Esophagus mucosa (tissue), 1 donor: ENCODE measurements around the gene TNMD. TPM values are rescaled to one million over a fixed set of nuclear protein-coding genes. Genes with fewer than 3 reads are reported as not detected.
A peak's percentile ranks its signal among the peaks of the same experiment; 100 is the strongest.
"Not testable (repeated sequence)": the region's sequence is repeated elsewhere in the genome, so short reads cannot be mapped to it uniquely, and the experiment has no call there.

Source experiments
- ATAC-seq: fragments of 200-7000 bp; cut with Tn5 transposase; one replicate; pipeline ENCODE4 v1.9.1; 2020
- total RNA-seq: library from RNA; stranded (reverse); gene quantifications from one replicate; pipeline ENCODE4 v1.2.4, GENCODE V29; 2023
- donor health status: DM: yes; HTN: yes; CAD: no.

The TNMD gene
- not detected for total RNA-seq

DNA sequence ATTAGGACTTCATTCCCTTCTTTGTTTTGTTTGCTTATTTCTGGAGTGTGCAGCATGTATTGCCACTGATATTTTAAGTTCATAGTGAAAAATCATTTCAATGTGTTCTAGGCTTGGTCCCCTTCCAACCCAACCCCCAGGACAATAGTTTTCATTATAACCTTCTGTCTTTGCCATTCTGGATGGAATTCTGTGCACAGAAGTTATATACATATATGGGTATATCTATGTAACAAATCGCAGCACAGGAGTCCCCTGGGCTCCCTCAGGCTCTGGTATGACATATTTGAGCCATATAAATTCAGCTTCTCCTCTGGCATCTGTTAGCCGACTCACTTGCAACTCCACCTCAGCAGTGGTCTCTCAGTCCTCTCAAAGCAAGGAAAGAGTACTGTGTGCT lies at the start of gene TNMD:
Gene TNMD (plus strand): TSS at position 326 of the 400 bp plus-strand sequence. CDS start 83 bp downstream, outside the sequence.
- ATAC-seq = no peak

DNA sequence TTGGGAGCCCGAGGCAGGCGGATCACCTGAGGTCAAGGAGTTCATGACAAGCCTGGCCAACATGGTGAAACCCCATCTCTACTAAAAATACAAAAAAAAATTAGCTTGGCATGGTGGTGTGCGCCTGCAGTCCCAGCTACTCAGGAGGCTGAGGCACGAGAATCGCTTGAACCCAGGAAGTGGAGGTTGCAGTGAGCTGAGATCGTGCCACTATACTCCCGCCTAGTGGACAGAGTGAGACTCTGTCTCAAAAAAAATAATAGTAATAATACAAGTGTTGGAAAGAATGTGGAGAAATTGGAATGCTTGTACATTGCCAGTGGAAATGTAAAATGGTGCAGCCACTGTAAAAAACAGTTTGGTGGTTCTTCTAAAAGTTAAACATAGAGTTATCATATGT lies 19.2 kb upstream of the TNMD start:
- not testable (repeated sequence) for ATAC-seq

DNA sequence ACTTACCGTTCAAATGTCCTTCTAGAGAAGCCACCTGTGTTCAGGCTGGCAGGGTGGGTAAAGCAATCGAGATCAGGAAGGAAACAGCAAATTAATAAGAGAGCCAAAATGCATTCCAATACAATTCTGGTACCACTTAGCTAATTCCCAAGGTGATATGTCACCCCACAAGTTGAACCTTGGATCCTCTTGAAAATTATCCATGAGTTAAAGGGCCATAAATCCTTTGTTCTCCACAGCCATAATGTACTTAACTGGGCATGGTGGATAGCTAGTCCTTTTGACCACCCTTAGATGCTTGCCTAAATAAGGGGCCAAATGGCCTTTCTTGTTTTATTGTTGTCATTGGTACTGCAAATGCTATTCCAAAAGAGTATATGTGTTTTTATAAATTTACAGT lies 2.0 kb downstream of the TNMD start:
- no peak for ATAC-seq

DNA sequence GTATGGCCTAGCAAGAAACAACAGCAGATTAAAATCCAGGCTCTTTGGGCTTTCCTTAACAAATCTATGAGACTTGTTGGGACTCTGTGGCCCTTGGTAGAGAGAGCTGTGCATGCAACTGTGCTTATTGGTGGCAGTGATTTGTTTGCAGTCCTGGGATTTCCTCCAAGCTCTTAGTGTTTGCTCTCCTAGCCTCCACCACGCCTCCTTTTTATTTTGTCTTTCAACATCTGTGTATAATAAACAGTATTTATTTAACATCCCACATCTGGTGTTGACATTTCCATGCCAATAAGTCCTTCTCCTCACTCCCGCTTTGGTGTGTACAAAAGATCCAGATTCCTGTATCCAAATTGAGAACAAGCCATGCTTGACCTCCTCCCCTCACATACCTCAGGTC lies 3.1 kb downstream of the TNMD start:
- ATAC-seq = no peak

DNA sequence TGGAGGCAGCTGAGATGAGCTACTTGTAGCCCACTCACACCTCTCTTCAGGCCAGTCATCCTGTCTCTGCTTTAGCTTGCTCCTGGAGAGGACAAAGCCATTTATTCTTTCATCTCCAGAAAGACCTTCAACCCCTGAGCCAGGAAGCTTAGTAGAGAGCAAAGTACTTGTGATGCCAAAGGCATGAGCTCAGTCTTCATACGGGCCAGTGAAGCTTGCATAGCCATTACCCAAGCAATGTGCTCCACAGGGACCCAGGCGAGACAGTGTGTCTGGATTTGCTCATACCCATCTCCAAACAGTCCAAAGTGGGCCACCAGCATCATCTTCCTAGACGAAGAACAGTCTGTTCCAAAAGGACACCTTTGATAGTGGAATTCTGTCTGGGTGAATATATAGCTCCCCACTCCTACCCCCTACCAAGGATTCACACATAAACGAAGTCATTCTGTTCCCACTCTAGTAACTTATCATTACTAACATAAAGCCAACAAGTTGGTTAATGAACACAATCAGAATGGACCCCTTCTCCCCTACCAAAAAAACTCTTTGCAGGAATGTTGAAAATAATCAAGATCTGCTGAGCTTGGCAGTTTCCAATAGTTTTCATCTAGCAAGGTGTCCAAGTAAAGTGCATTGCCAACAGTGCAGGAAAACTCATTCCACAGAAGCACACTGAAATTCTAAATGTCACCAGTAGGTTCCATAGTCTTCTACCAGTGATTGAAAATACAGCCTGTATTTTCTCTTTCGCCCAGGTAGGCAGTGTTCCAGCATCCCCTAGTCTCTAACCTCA lies 6.7 kb downstream of the TNMD start:
- ATAC-seq = no peak

DNA sequence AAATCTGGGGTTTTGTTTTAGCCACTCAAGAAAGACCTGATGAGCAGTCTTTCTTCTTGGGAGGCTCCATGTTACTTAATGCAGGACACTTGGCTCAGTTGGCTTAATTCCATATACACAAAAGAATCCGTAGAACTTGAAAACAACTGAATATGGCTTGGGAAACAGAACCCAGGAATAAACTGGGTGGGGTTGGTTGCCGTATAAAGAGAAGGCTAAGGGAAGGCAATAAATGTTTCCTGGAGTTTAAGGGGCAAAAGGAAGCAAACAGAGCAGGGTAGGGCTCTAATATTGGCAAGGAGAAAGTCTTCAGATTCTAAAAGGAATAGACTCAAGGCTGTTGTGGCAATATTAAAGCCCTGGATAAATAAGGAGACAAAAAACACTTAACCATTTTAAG lies 8.4 kb downstream of the TNMD start:
- ATAC-seq = no peak

DNA sequence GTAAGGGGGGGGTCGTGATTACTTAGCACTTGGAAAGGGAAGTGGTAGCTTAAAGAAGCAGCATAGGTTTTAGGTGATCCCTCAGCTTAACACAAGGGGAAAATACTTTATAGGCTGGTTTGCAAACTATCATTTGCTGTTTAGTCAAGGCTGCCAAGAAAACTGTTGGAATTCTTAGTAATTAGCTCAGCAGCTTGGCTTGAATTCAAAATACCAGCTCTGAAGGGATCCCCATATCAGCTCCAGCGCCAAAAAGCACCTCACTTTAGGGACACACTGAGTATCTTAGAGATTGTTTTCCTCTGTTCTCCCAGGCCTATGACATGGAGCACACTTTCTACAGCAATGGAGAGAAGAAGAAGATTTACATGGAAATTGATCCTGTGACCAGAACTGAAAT lies 8.8 kb downstream of the TNMD start:
- ATAC-seq = no peak

DNA sequence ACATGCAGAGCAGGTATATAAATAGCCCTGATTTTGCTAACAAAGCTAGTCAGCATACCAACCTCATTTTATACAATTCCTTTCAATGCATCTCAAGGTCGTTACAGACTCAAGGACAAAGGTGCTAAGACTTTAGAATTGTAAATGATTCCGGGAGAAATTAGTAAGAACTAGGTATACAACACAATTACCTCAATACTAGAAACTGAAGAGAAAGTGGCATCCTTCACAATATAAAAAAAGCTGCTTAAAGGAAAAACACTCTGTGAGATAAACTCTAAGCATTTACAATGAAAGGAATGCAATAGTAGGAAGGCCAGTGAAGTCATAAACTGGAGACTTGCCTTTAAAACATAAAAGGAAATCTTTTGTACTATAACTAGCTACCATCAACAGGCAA lies 11.9 kb downstream of the TNMD start:
- no peak for ATAC-seq

DNA sequence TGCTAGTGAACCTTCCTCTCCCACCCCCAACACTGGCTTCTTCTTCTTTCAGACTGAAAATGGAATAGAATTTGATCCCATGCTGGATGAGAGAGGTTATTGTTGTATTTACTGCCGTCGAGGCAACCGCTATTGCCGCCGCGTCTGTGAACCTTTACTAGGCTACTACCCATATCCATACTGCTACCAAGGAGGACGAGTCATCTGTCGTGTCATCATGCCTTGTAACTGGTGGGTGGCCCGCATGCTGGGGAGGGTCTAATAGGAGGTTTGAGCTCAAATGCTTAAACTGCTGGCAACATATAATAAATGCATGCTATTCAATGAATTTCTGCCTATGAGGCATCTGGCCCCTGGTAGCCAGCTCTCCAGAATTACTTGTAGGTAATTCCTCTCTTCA lies 14.7 kb downstream of the TNMD start:
- ATAC-seq = no peak

DNA sequence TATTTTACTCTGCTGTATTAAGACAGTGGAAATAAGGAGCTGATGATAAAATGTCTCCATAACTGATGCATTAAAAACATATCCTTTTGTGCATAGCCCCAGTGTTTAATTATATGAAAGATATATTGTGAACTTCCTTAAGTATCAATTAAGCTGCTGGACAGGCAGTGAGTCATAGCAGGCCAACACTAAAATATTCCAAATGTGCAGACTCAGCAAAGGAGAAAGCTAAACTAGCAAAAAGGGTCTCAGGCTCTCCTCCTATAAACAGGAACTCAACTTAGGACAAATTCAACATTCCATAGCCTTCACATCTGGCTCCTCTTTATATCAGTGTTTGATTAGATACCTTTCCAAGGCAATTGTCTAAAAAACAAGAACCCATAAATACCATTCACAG lies 15.6 kb downstream of the TNMD start:
- no peak for ATAC-seq

DNA sequence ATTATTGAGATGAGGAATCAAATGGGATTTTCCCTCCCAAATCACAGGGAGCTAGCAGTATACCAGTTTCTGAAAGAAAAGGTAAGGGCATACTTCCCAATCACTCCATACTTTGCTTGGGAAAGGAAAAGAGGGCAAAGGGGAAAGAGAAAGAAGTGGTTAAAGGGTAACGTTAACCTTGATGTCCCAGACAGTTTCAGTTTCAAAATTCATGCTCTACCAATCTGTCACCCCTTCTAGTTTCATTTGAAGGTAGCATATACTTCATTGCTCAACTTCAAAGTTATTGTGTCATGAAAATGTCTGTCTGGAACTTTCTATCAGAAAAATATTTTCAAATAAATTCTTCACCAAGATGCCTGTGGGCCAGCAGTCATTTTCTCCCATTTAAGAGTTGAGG lies 16.0 kb downstream of the TNMD start:
- ATAC-seq = no peak

DNA sequence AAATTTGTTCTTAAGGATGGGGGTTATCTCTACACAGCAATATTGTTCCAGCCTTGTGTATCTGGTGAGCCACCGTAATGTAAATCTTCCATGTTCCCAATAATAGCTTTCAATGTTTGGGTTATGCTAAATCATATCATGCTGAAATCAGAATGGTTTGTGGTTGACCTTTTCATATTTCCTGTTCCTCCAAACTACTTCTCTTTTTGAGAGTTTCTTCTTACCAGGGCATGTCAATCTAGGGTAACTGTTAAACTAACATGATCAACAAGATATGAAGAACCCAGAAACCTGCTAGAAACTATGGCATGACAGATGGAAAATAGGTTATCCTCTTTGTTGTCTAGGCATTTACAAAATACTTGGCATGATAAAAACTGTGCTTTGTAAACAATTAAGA lies 22.0 kb downstream of the TNMD start:
- no peak for ATAC-seq

DNA sequence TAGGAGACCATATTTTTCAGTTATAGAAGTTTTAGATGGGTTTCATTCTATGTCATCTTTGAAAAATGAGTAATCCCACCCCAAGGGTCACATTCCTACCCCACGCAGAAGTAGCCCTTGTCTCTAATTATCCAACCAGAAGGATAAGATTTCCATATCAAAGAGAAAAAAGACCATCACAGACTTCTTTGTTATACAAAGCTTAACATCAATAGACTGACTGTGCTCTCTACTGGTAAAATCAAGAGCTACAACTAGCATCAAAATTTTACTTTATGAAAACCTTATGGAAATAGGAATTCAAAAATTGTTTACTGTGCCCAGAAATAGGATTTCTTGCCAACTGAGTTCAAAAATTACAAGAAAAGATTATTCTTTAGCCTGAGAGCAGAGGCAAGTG lies 24.9 kb downstream of the TNMD start:
- ATAC-seq = no peak

DNA sequence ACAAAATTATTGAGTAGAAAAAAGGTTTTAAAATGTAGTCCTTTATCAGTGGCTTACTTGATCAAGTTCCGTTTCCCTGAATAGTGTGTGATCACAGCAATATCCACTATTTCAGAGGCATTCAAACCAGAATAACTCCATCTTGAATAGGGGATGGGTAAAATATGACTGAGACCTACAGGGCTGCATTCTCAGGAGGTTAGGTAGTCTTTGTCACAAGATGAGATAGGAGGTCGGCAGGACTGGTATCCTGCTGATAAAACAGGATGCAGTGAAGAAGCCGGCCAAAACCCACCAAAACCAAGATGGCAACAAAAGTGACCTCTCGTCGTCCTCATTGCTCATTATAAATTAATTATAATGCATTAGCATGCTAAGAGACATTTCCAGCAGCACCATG lies 27.2 kb downstream of the TNMD start:
- no peak for ATAC-seq

DNA sequence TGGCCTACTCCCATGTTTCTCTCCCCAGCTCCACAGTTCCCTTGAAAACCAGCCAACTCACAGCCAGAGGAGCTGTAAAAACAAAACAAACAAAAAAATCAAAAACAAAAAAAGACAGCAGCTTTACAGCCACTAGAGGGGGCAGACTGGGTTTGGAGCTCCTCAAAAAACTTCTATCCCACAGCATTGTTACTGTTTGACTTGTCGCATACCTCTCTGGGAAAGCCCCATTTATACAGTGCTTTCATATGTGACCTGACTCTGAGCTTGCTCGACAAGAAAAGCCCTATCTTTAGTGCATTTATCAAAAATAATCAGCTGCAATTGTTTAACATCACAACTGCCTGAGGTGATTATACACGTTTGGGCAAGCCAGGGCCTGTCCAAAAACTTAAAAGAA lies 30.3 kb downstream of the TNMD start:
- peak; percentile 55 for ATAC-seq

DNA sequence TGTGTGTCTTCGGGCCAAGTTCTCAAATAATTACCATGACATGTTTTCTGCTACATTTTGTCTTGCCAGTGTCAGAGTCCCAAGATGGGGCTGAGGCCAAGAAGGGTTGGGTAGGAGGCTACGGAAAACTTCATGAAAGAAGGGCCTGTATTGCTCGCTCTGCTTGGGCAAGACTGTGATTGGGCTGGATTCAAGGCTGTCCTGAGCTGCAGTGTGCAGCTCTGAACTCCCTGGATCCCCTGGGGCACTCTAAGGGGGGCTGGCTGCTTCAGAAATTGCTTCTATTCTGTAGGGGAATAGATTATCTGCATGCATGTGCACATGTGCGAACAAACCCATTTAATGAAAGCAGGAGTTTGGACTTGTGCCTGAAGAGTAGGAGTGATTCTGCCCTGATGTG lies 38.3 kb downstream of the TNMD start:
- ATAC-seq = no peak

DNA sequence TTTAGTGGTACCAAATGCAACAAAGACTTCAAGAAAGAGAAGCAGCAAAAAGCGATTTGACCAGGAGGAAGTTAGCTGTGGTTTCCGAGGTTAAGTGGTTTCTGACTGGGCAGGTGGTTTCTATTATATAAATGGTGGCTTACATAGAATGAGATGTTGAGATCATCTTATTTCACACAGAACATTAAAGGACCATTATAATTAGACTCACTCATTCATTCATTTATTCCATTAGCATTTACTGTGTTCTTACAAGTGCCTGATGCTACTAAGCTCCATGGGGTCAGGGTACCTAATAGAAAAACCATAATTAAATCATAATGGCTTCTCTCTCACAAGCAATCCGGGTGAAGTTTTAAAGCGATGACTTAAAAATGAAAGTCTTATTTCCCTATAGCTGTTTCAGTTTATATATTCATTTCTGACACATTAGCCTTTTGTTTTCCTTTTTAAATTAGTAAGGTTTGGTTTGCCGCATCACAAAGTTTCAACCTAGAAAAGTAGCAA lies 41.3 kb downstream of the TNMD start:
- ATAC-seq = no peak

DNA sequence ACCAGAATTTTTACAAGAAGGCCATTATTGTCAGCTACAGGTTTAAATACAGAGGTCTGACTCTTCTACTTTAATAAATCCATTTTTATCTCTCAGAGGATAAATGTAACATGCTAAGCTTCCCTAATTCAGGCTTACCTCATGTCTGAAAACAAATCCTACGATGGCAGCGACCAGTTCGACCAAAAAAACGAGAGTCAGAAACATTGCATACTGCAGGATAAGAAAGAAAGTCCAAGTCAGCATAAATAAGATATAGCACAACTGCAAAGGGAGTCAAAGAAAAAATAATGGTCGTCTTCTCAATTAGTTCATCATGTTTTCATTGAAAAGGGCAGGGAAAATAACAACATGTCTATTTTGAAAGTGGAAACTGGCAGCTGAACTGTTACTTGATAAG lies 50.3 kb downstream of the TNMD start:
- ATAC-seq = no peak

DNA sequence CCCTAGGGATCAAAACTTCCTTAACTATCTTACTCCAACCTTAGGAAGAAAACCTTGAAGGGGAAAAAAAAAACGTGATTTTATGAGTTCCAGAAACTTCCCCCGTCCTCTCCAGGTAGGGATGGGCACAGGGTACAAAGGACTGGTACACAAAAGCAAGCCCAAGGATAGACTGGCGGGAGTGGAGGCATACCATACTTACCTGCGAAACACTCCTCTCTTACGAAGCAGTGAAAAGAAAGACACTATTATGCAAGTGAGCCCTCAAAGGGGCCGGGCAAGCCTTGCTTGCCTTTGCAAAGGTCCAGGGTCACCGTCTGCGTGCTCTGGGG lies 51.2 kb downstream of the TNMD start:
- ATAC-seq = peak; percentile 49

DNA sequence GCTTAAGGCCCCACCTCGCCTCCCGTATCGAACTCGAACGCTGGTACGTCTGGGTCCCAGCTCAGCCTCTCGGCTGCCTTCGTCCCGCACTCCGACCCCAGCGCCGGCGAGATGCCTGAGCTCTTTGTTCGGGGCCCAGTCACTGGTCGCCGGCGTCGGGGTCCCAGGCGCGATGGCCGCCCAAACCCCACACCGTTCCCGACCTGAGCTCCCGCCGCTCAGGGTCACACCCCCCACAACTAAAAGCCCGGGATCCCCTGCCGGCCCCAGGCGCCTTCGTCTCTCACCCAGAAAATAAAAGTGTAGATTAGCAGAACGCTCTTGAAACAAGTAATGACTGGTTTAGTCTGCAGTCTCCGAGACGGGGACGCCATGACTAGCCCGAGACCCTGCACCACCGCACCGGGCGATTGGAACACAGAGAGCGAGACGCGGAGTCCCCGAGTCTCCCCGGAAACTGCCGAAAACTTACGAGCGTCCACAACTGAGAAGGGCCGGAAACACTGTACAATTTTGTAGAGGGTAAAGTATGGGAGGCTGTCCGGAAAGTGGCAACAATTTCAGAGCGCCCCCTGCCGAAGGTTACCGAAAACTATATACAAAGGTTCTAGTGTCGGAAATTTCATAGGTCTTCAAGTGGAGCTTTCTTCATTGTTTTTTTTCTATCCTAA lies 51.7 kb downstream of the TNMD start, which contains the start of gene TSPAN6:
Gene TSPAN6 (minus strand): TSS at position 486 of the 671 bp plus-strand sequence. CDS start 112 bp downstream, at position 374.
- ATAC-seq = peak; percentile 95

DNA sequence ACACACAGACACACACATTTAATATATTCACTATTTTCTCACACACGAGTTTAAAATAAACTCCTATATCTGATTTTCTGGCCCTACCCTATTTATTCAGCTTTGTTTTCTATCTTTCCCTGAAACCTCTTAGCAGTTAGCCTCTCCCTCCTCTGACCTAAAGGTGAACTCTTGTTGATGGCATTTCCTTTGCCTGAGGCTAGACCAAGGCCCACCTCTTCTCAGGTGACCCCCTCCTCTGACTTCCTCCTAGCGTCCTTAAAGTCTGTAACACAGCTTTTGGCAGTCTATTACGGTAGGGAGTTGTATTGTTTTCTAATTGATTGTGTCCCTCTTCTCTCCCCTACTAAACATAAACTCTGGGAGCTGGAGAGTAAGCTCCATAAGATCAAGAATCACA lies 57.6 kb downstream of the TNMD start:
- peak; percentile 34 for ATAC-seq

DNA sequence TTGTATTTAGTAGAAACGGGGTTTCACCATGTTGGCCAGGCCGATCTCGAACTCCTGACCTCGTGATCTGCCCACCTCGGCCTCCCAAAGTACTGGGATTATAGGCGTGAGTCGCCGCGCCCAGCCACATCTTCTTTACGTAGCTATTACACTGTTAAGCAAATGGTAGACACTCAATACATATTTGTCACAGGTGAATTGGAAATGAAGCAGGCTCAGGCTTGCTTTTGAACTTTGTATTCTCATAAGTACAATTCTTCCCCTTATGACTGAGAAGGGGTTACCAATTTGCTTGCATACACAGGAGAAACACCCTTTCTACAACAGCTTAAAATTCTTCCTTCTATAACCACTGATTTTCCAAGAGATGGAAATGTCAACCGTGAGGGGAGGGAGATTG lies 58.5 kb downstream of the TNMD start:
- peak; percentile 78 for ATAC-seq

DNA sequence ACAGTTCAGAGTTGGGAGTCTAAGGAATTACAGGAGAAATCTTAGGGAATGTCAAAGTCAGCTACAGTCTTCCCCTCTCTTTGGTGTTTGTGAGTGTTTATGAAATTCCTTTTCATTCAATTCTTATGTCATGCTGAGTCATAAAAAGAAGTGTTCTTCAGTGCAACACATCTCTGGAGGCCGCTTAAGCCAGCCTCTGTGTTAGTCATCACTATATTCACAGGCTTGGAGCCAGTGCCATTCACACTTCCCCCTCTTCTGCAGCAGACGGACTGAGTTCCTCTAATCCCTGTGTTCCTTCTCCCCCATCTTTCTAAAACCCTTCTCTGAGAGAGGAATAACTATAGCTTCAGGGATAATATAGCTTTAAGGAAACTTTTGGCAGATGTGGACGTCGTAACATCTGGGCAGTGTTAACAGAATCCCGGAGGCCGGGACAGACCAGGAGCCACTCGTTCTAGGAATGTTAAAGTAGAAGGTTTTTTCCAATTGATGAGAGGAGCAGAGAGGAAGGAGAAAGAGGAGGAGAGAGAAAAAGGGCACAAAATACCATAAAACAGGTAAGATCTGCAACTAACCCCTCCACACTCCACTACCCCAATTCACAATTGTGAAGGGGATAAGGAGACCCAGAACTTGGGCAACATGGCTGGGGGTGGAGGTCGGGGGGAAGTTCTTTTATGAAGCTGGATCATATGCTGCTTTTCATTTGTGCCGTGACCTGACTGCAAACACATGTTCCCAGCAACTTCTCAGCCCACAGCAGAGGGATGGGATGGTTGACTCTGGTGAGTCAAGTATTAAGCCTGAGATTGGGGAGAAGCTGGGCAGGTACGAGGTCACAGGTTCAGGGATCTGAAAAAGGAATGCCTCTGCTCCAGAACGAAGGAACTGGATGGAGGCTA lies 59.5 kb downstream of the TNMD start, which contains the start of gene SRPX2:
Gene SRPX2 (plus strand): TSS at position 244 of the 905 bp plus-strand sequence. CDS start 2,124 bp downstream, outside the sequence.
- ATAC-seq = peak; percentile 95
